MM.1S (cell line): ENCODE data around the gene LRRC26.

Experiments used
- DNase-seq: peaks from one replicate; pipeline ENCODE4 v3.0.0-alpha.2; 2015
- H2AFZ ChIP-seq: fragments of 300-600 bp; sonication (generic); 2 replicates; pipeline ENCODE4 v1.6.0; 2016; ENCODE audit warnings: antibody characterized with exemption, low read length
- H3F3A ChIP-seq: fragments of 300-600 bp; sonication (generic); 2 replicates; pipeline ENCODE4 v1.6.1; 2016; ENCODE audit warnings: mild to moderate bottlenecking, antibody characterized with exemption, low read length, moderate library complexity, mixed read lengths; ENCODE audit not compliant: insufficient read depth
- H3K27ac ChIP-seq: fragments of 300-600 bp; sonication (generic); 2 replicates; pipeline ENCODE4 v1.5.1; 2016; ENCODE audit warnings: mild to moderate bottlenecking, low read length
- H3K27me3 ChIP-seq: fragments of 300-600 bp; sonication (generic); replicated peaks from 2 replicates; pipeline ENCODE4 v1.6.0; 2016; ENCODE audit warnings: low read length; ENCODE audit not compliant: insufficient read depth
- H3K36me3 ChIP-seq: fragments of 300-600 bp; sonication (generic); replicated peaks from 2 replicates; pipeline ENCODE4 v1.6.1; 2016; ENCODE audit warnings: mild to moderate bottlenecking, low read length, mixed read lengths; ENCODE audit not compliant: insufficient read depth
- H3K4me1 ChIP-seq: fragments of 300-600 bp; sonication (generic); 2 replicates; pipeline ENCODE4 v1.6.1; 2016; ENCODE audit warnings: low read length, mixed read lengths
- H3K4me2 ChIP-seq: fragments of 300-600 bp; sonication (generic); 2 replicates; pipeline ENCODE4 v1.6.0; 2016; ENCODE audit warnings: low read depth, low read length
- H3K4me3 ChIP-seq: fragments of 300-600 bp; sonication (generic); 2 replicates; pipeline ENCODE4 v1.5.1; 2016; ENCODE audit warnings: low read length, mixed read lengths
- H3K79me2 ChIP-seq: fragments of 300-600 bp; sonication (generic); 2 replicates; pipeline ENCODE4 v1.6.1; 2016; ENCODE audit warnings: mixed run types, low read length, mixed read lengths
- H3K9ac ChIP-seq: fragments of 300-600 bp; sonication (generic); 2 replicates; pipeline ENCODE4 v1.6.1; 2016; ENCODE audit warnings: low read length, mixed read lengths
- H3K9me2 ChIP-seq: fragments of 300-600 bp; sonication (generic); replicated peaks from 2 replicates; pipeline ENCODE4 v1.6.1; 2016; ENCODE audit warnings: mild to moderate bottlenecking, low read length, mixed read lengths; ENCODE audit not compliant: insufficient read depth
- H3K9me3 ChIP-seq: fragments of 300-600 bp; sonication (generic); replicated peaks from 2 replicates; pipeline ENCODE4 v1.6.1; 2016; ENCODE audit warnings: mild to moderate bottlenecking, low read length, mixed read lengths; ENCODE audit not compliant: insufficient read depth
- H4K20me1 ChIP-seq: fragments of 300-600 bp; sonication (generic); 2 replicates; pipeline ENCODE4 v1.6.1; 2016; ENCODE audit warnings: mild to moderate bottlenecking, low read length, moderate library complexity, mixed read lengths; ENCODE audit not compliant: insufficient read depth
- EZH2 ChIP-seq: fragments of 300-600 bp; sonication (generic); optimal IDR thresholded peaks from 2 replicates; pipeline ENCODE3; 2017; ENCODE audit warnings: low read depth, mild to moderate bottlenecking, antibody characterized with exemption, low read length, mixed read lengths
- EZH2phosphoT487 ChIP-seq: fragments of 300-600 bp; sonication (generic); IDR thresholded peaks from 2 replicates; pipeline ENCODE4 v1.6.1; 2018; ENCODE audit warnings: antibody characterized with exemption, low read length
- TF ChIP-seq, protein P1 (sequence below): fragments of 300-600 bp; sonication (generic); IDR thresholded peaks from 2 replicates; pipeline ENCODE4 v1.5.1; 2016; ENCODE audit warnings: antibody characterized with exemption, low read length, mixed read lengths

Gene LRRC26

GRCh38 chr9:137158625-137159024, 11.2 kb downstream of the LRRC26 start:
- Histone ChIP-seq H3K27ac (no peak overlapping the region), H3K9ac (no peak overlapping the region), H3K9me3 (no peaks in the 10 kb centered on the region), H4K20me1 (no peaks in the 10 kb centered on the region), H3K4me1 (peaks cover 23% of the 10 kb centered on the region), H3K79me2 (no peaks in the 10 kb centered on the region), H3F3A (no peaks in the 10 kb centered on the region), H2AFZ (0 out of 2 replicates have a peak overlapping the region, but pooled peaks have one; percentile 4), H3K4me2 (peak overlapping the region; percentile 52; the same call in 1 of the 2 replicates), H3K36me3 (no peaks in the 10 kb centered on the region), H3K4me3 (no peak overlapping the region), H3K9me2 (no peaks in the 10 kb centered on the region), H3K27me3 (peaks cover 52% of the 10 kb centered on the region)
- TF ChIP-seq EZH2 = no peak
- TF ChIP-seq, protein P1, sequence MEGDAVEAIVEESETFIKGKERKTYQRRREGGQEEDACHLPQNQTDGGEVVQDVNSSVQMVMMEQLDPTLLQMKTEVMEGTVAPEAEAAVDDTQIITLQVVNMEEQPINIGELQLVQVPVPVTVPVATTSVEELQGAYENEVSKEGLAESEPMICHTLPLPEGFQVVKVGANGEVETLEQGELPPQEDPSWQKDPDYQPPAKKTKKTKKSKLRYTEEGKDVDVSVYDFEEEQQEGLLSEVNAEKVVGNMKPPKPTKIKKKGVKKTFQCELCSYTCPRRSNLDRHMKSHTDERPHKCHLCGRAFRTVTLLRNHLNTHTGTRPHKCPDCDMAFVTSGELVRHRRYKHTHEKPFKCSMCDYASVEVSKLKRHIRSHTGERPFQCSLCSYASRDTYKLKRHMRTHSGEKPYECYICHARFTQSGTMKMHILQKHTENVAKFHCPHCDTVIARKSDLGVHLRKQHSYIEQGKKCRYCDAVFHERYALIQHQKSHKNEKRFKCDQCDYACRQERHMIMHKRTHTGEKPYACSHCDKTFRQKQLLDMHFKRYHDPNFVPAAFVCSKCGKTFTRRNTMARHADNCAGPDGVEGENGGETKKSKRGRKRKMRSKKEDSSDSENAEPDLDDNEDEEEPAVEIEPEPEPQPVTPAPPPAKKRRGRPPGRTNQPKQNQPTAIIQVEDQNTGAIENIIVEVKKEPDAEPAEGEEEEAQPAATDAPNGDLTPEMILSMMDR = no peak
- no peak for TF ChIP-seq EZH2phosphoT487
- DNase-seq = peak; percentile 3

- H3F3A ChIP-seq = no peaks in the 10 kb centered on the region
- H3K27me3 ChIP-seq = peaks cover 49% of the 10 kb centered on the region
- H3K4me3 ChIP-seq = no peak overlapping the region
- no peaks in the 10 kb centered on the region for H3K9me3 ChIP-seq
- H3K4me1 ChIP-seq = peaks cover 23% of the 10 kb centered on the region
- H3K9me2 ChIP-seq = no peaks in the 10 kb centered on the region
- H3K4me2 ChIP-seq = no peak overlapping the region
- no peaks in the 10 kb centered on the region for H4K20me1 ChIP-seq
- peak; percentile 3 for DNase-seq
- no peaks in the 10 kb centered on the region for H3K79me2 ChIP-seq
- TF ChIP-seq, protein P1 = no peak
- TF ChIP-seq EZH2phosphoT487 (no peak), EZH2 (no peak)
- no peak overlapping the region for H3K9ac ChIP-seq
- H3K36me3 ChIP-seq = no peaks in the 10 kb centered on the region
- H2AFZ ChIP-seq = no peak overlapping the region
- H3K27ac ChIP-seq = no peak overlapping the region
Measured at GRCh38 chr9:137157618-137158415, 12.0 kb downstream of the LRRC26 start.

GRCh38 chr9:137156567-137157375, 13.1 kb downstream of the LRRC26 start:
- Histone ChIP-seq H3K4me1 (peaks cover 23% of the 10 kb centered on the region), H3K4me2 (peak overlapping the region; percentile 60; the same call in 1 of the 2 replicates)

More at GRCh38 chr9:137156567-137157375, 13.1 kb downstream of the LRRC26 start:
- Histone ChIP-seq H4K20me1 (no peaks in the 10 kb centered on the region), H3K27me3 (peaks cover 44% of the 10 kb centered on the region), H3K9me3 (no peaks in the 10 kb centered on the region), H3K9me2 (no peaks in the 10 kb centered on the region), H3K9ac (no peak overlapping the region), H3F3A (0 out of 2 replicates have a peak, but pooled peaks cover 4% of the 10 kb centered on the region), H2AFZ (peak overlapping the region; percentile 48; the same call in 1 of the 2 replicates), H3K4me3 (peak overlapping the region; percentile 36; the same call in 1 of the 2 replicates), H3K79me2 (no peaks in the 10 kb centered on the region), H3K36me3 (no peaks in the 10 kb centered on the region), H3K27ac (no peak overlapping the region)
- peak; percentile 17 for DNase-seq
- TF ChIP-seq, protein P1 = no peak
- no peak for TF ChIP-seq EZH2
- TF ChIP-seq EZH2phosphoT487 = no peak
